Neural progenitor cell (in vitro differentiated cells): ENCODE results near the gene PLPPR2.

Source experiments
- EZH2 ChIP-seq: fragments of 200-600 bp; sonication (generic); IDR thresholded peaks from 2 replicates; pipeline ENCODE4 v1.6.1; 2017; ENCODE audit warnings: antibody characterized with exemption, mild to moderate bottlenecking, moderate library complexity
- EZH2phosphoT487 ChIP-seq: fragments of 200-600 bp; sonication (generic); IDR thresholded peaks from 2 replicates; pipeline ENCODE4 v1.6.1; 2017; ENCODE audit warnings: antibody characterized with exemption
- TF ChIP-seq, protein P1 (sequence below): fragments of 200-600 bp; sonication (generic); IDR thresholded peaks from 2 replicates; pipeline ENCODE4 v1.5.1; 2017; ENCODE audit warnings: antibody characterized with exemption, mild to moderate bottlenecking

DNA sequence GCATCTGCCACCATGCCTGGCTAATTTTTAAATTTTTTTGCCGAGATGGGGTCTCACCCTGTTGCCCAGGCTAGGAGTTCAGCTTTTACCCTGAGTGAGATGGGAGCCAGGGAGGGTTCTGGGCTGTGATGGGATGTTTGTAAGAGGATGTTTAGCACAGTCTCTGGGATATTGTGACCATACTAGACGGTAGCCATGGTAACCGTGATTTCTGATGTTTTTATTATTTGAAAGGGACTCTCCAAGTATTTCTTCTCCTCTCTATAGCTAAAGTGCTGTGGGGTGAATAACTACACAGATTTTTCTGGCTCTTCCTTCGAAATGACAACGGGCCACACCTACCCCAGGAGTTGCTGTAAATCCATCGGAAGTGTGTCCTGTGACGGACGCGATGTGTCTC, 48.9 kb upstream of the PLPPR2 start:
- TF ChIP-seq, protein P1, sequence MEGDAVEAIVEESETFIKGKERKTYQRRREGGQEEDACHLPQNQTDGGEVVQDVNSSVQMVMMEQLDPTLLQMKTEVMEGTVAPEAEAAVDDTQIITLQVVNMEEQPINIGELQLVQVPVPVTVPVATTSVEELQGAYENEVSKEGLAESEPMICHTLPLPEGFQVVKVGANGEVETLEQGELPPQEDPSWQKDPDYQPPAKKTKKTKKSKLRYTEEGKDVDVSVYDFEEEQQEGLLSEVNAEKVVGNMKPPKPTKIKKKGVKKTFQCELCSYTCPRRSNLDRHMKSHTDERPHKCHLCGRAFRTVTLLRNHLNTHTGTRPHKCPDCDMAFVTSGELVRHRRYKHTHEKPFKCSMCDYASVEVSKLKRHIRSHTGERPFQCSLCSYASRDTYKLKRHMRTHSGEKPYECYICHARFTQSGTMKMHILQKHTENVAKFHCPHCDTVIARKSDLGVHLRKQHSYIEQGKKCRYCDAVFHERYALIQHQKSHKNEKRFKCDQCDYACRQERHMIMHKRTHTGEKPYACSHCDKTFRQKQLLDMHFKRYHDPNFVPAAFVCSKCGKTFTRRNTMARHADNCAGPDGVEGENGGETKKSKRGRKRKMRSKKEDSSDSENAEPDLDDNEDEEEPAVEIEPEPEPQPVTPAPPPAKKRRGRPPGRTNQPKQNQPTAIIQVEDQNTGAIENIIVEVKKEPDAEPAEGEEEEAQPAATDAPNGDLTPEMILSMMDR, result no peak
- TF ChIP-seq EZH2phosphoT487 (no peak), EZH2 (no peak)
